ENCODE data around the gene GRK6. TPM values are rescaled to one million over a fixed set of nuclear protein-coding genes. Genes with fewer than 3 reads are reported as not detected.

GRK6 gene
- total and polyA plus RNA-seq, 9 of the 15 experiments (the other 6 are each of a cell fraction or from before 2014, with no cell fraction given), result 0.63 to 122 (median 44.5) TPM

GRCh38 chr5:177390363-177391300 lies 35.8 kb upstream of the GRK6 start (continued):
- TF ChIP-seq MYC (IDR thresholded peaks at IDR 0.05; ENCODE audit: low read depth, low read length) (peak; percentile 97), MYC (CRISPR knock-in tag; IDR thresholded peaks at IDR 0.05; ENCODE audit: borderline replicate concordance, low read depth) (no peak), MYBL2 (IDR thresholded peaks at IDR 0.05; ENCODE audit: low read depth) (no peak), MYBL2 (CRISPR knock-in tag; IDR thresholded peaks at IDR 0.05; ENCODE audit: borderline replicate concordance) (no peak), HNRNPL (IDR thresholded peaks at IDR 0.05; ENCODE audit: low read depth, low read length) (no peak), BCOR (IDR thresholded peaks at IDR 0.05) (peak; percentile 94), MITF (IDR thresholded peaks at IDR 0.05) (0 out of 2 replicates have a peak, but pooled peaks have one; percentile 51), CBFA2T2 (conservative IDR thresholded peaks at IDR 0.05) (peak; percentile 59), ZEB2 (IDR thresholded peaks at IDR 0.05) (peak; percentile 45; the same call in 1 of the 2 replicates), BHLHE40 (IDR thresholded peaks at IDR 0.05; ENCODE audit: low read length) (peak; percentile 23; the same call in 1 of the 2 replicates), RAD51 (IDR thresholded peaks at IDR 0.05; ENCODE audit: borderline replicate concordance, low read depth) (peak; percentile 88), KDM1A (IDR thresholded peaks at IDR 0.05) (peak; percentile 38 to 82; a peak in 3 of 4 replicates), E2F4 (CRISPR knock-in tag; IDR thresholded peaks at IDR 0.05; ENCODE audit: low read depth) (0 out of 2 replicates have a peak, but pooled peaks have one; percentile 35), BRCA1 (IDR thresholded peaks at IDR 0.05) (no peak), BRCA1 (CRISPR knock-in tag; IDR thresholded peaks at IDR 0.05) (no peak), E2F1 (CRISPR knock-in tag; IDR thresholded peaks at IDR 0.05) (peak; percentile 76), CBX3 (IDR thresholded peaks at IDR 0.05; ENCODE audit: borderline replicate concordance in 1 of 2, low read length in 2 of 2) (peak in 1 of 2 experiments; percentile 89; a peak in 2 of 3 replicates), ATF7 (IDR thresholded peaks at IDR 0.05) (peak; percentile 38; the same call in 1 of the 2 replicates), RNF2 (IDR thresholded peaks at IDR 0.05) (no peak), HDGF (IDR thresholded peaks at IDR 0.05) (peak; percentile 75; the same call in 1 of the 2 replicates), ZNF707 (CRISPR knock-in tag; conservative IDR thresholded peaks at IDR 0.05) (no peak)
- TF ChIP-seq, protein P1, sequence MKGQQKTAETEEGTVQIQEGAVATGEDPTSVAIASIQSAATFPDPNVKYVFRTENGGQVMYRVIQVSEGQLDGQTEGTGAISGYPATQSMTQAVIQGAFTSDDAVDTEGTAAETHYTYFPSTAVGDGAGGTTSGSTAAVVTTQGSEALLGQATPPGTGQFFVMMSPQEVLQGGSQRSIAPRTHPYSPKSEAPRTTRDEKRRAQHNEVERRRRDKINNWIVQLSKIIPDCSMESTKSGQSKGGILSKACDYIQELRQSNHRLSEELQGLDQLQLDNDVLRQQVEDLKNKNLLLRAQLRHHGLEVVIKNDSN (CRISPR knock-in tag; IDR thresholded peaks at IDR 0.05), result peak; percentile 93
- TF ChIP-seq, protein P2, sequence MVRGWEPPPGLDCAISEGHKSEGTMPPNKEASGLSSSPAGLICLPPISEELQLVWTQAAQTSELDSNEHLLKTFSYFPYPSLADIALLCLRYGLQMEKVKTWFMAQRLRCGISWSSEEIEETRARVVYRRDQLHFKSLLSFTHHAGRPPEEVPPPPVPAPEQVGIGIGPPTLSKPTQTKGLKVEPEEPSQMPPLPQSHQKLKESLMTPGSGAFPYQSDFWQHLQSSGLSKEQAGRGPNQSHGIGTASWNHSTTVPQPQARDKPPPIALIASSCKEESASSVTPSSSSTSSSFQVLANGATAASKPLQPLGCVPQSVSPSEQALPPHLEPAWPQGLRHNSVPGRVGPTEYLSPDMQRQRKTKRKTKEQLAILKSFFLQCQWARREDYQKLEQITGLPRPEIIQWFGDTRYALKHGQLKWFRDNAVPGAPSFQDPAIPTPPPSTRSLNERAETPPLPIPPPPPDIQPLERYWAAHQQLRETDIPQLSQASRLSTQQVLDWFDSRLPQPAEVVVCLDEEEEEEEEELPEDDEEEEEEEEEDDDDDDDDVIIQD (CRISPR knock-in tag; IDR thresholded peaks at IDR 0.05), result 0 out of 2 replicates have a peak, but pooled peaks have one; percentile 11

Measured in K562 (cell line).